ENCODE data around the gene FBXO31. TPM values are rescaled to one million over a fixed set of nuclear protein-coding genes. Genes with fewer than 3 reads are reported as not detected.

FBXO31 gene
- total and polyA plus RNA-seq, 9 of the 15 experiments (the other 6 are each of a cell fraction or from before 2014, with no cell fraction given), result 0.18 to 33.3 (median 10.9) TPM

- no peak for TF ChIP-seq DPF2 (IDR thresholded peaks at IDR 0.05)
- TF ChIP-seq, protein P1, sequence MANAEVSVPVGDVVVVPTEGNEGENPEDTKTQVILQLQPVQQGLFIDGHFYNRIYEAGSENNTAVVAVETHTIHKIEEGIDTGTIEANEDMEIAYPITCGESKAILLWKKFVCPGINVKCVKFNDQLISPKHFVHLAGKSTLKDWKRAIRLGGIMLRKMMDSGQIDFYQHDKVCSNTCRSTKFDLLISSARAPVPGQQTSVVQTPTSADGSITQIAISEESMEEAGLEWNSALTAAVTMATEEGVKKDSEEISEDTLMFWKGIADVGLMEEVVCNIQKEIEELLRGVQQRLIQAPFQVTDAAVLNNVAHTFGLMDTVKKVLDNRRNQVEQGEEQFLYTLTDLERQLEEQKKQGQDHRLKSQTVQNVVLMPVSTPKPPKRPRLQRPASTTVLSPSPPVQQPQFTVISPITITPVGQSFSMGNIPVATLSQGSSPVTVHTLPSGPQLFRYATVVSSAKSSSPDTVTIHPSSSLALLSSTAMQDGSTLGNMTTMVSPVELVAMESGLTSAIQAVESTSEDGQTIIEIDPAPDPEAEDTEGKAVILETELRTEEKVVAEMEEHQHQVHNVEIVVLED (CRISPR knock-in tag; IDR thresholded peaks at IDR 0.05), result no peak
- no peak for TF ChIP-seq ESRRB (CRISPR knock-in tag; IDR thresholded peaks at IDR 0.05; ENCODE audit: borderline replicate concordance)
- TF ChIP-seq, protein P2, sequence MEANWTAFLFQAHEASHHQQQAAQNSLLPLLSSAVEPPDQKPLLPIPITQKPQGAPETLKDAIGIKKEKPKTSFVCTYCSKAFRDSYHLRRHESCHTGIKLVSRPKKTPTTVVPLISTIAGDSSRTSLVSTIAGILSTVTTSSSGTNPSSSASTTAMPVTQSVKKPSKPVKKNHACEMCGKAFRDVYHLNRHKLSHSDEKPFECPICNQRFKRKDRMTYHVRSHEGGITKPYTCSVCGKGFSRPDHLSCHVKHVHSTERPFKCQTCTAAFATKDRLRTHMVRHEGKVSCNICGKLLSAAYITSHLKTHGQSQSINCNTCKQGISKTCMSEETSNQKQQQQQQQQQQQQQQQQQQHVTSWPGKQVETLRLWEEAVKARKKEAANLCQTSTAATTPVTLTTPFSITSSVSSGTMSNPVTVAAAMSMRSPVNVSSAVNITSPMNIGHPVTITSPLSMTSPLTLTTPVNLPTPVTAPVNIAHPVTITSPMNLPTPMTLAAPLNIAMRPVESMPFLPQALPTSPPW (CRISPR knock-in tag; IDR thresholded peaks at IDR 0.05), result peak; percentile 72
- 0 out of 2 replicates have a peak, but pooled peaks have one; percentile 22 for TF ChIP-seq JUND (IDR thresholded peaks at IDR 0.05; ENCODE audit: borderline replicate concordance, low read depth, low read length)
- no peak for TF ChIP-seq JUND (tag; IDR thresholded peaks at IDR 0.05; ENCODE audit: borderline replicate concordance, low read depth, low read length)
- no peak for TF ChIP-seq HDAC3 (IDR thresholded peaks at IDR 0.05; ENCODE audit: borderline replicate concordance, partially characterized antibody)
- TF ChIP-seq TAF9B (IDR thresholded peaks at IDR 0.05; ENCODE audit: partially characterized antibody), result no peak
- TF ChIP-seq KLF1 (tag; IDR thresholded peaks at IDR 0.05), result no peak
- peak; percentile 64 for TF ChIP-seq NFIC (IDR thresholded peaks at IDR 0.05)
- TF ChIP-seq MECOM (CRISPR knock-in tag; IDR thresholded peaks at IDR 0.05), result no peak
- TF ChIP-seq EP400 (IDR thresholded peaks at IDR 0.05), result no peak
- no peak for TF ChIP-seq E2F3 (CRISPR knock-in tag; IDR thresholded peaks at IDR 0.05)
- no peak for TF ChIP-seq RBM22 (IDR thresholded peaks at IDR 0.05; ENCODE audit: low read depth, low read length, poor library complexity, severe bottlenecking)
- TF ChIP-seq RAD21 (CRISPR knock-in tag; conservative IDR thresholded peaks at IDR 0.05 in 1 of 2, IDR thresholded peaks at IDR 0.05 in 1 of 2), result peak; percentile 43 to 72
- TF ChIP-seq HMG20A (CRISPR knock-in tag; conservative IDR thresholded peaks at IDR 0.05), result no peak
- no peak for TF ChIP-seq BDP1 (IDR thresholded peaks at IDR 0.05; ENCODE audit: insufficient read depth, insufficient read length)
- peak; percentile 24; the same call in 1 of the 2 replicates for TF ChIP-seq THAP12 (CRISPR knock-in tag; IDR thresholded peaks at IDR 0.05)
- peak; percentile 41; the same call in 1 of the 2 replicates for TF ChIP-seq ZBTB7A (IDR thresholded peaks at IDR 0.05; ENCODE audit: borderline replicate concordance, control insufficient read depth, low read depth, low read length)
- no peak for TF ChIP-seq SRSF9 (IDR thresholded peaks at IDR 0.05; ENCODE audit: borderline replicate concordance, low read depth, low read length)
- no peak for TF ChIP-seq TEAD2 (tag; IDR thresholded peaks at IDR 0.05)
These were observed 58.9 kb downstream of the FBXO31 start (continued) for GRCh38 chr16:87324411-87325275.

Data from K562 (cell line).